ENCODE results near the gene COL18A1. TPM values are rescaled to one million over a fixed set of nuclear protein-coding genes. Genes with fewer than 3 reads are reported as not detected.

COL18A1 gene
- total and polyA plus RNA-seq, 2 experiments from 2014 or later, result 97.1 to 140 TPM

DNA sequence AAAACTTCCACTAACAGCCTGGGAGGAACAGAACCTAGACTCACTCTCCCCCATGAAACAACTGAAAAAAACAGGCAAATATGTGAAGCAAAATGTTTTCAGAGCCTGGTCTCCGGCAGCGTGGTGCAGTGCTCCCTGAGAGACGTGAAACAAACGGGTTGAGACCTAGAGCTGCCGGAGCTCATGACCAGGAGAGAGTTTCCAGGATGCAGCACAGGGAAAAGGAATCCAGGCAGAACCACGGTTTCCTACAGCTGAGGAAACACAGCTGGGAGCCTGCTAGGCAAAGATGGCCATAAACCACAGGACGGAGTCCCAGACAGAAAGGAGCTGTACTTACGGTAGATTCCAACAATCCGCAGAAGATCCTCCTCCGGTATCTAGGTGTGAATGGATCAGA, 157.4 kb downstream of the COL18A1 start:
- H3K36me3 ChIP-seq (replicated peaks; ENCODE audit: insufficient read depth, low read depth), result no peaks in the 10 kb centered on the region
- H3K27me3 ChIP-seq, result peaks cover 3% of the 10 kb centered on the region
- no peak for DNase-seq (ENCODE audit: low spot score)
- H4K20me1 ChIP-seq (ENCODE audit: insufficient read depth, poor library complexity, severe bottlenecking), result no peaks in the 10 kb centered on the region
- H3K4me1 ChIP-seq (ENCODE audit: insufficient read depth), result no peaks in the 10 kb centered on the region
- no peaks in the 10 kb centered on the region for H3K9me2 ChIP-seq (replicated peaks; ENCODE audit: insufficient read depth)
- whole genome bisulfite sequencing (ENCODE audit: low lambda C conversion rate, missing lambda C conversion rate), result 82% methylated on average over 10 of the region's 10 CpGs
- no peak overlapping the region for H2AFZ ChIP-seq
- no peaks in the 10 kb centered on the region for H3K79me2 ChIP-seq
- no peak overlapping the region for H3K4me3 ChIP-seq
- no peak overlapping the region for H3K27ac ChIP-seq
- TF ChIP-seq, protein P1, sequence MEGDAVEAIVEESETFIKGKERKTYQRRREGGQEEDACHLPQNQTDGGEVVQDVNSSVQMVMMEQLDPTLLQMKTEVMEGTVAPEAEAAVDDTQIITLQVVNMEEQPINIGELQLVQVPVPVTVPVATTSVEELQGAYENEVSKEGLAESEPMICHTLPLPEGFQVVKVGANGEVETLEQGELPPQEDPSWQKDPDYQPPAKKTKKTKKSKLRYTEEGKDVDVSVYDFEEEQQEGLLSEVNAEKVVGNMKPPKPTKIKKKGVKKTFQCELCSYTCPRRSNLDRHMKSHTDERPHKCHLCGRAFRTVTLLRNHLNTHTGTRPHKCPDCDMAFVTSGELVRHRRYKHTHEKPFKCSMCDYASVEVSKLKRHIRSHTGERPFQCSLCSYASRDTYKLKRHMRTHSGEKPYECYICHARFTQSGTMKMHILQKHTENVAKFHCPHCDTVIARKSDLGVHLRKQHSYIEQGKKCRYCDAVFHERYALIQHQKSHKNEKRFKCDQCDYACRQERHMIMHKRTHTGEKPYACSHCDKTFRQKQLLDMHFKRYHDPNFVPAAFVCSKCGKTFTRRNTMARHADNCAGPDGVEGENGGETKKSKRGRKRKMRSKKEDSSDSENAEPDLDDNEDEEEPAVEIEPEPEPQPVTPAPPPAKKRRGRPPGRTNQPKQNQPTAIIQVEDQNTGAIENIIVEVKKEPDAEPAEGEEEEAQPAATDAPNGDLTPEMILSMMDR (IDR thresholded peaks at IDR 0.05; ENCODE audit: poor library complexity), result no peak
- TF ChIP-seq EZH2phosphoT487 (IDR thresholded peaks at IDR 0.05; ENCODE audit: low read depth, severe bottlenecking, unreplicated experiment) (no peak), EZH2 (IDR thresholded peaks at IDR 0.05; ENCODE audit: borderline replicate concordance) (no peak)
- H3K4me2 ChIP-seq, result no peak overlapping the region
- no peaks in the 10 kb centered on the region for H3K9me3 ChIP-seq (ENCODE audit: low read depth)

DNA sequence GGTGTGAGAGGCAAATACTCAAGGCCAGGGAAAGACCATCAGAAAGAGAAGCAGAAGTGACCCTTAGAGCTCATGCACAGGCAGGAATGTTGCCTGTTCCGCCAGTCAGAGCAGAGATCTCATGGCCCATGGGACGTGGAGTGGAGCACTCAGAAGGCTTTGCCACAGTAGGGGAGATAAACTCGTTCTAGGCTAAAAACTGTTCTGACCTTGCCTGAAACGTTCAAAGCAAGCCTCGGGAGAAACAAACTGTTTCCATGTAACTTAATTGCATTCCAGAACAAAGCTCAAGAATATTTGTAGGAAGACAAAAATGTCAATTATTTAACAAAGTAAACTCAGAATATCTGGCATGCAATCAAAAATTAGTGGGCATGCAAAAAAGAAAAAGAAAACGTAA, 158.0 kb downstream of the COL18A1 start:
- Histone ChIP-seq H2AFZ (no peak overlapping the region), H3K9me2 (replicated peaks; ENCODE audit: insufficient read depth) (no peaks in the 10 kb centered on the region), H3K27me3 (peaks cover 3% of the 10 kb centered on the region), H3K4me3 (no peak overlapping the region), H3K36me3 (replicated peaks; ENCODE audit: insufficient read depth, low read depth) (no peaks in the 10 kb centered on the region), H3K4me1 (ENCODE audit: insufficient read depth) (no peaks in the 10 kb centered on the region), H3K79me2 (no peaks in the 10 kb centered on the region), H3K9me3 (ENCODE audit: low read depth) (no peaks in the 10 kb centered on the region), H3K4me2 (no peak overlapping the region), H3K27ac (no peak overlapping the region), H4K20me1 (ENCODE audit: insufficient read depth, poor library complexity, severe bottlenecking) (no peaks in the 10 kb centered on the region)
- 54% methylated on average over 6 of the region's 6 CpGs for WGBS (ENCODE audit: low lambda C conversion rate, missing lambda C conversion rate)
- DNase-seq (ENCODE audit: low spot score), result no peak
- TF ChIP-seq, protein P1 (IDR thresholded peaks at IDR 0.05; ENCODE audit: poor library complexity), result no peak
- TF ChIP-seq EZH2phosphoT487 (IDR thresholded peaks at IDR 0.05; ENCODE audit: low read depth, severe bottlenecking, unreplicated experiment), result no peak
- TF ChIP-seq EZH2 (IDR thresholded peaks at IDR 0.05; ENCODE audit: borderline replicate concordance), result no peak

Small RNA genes within 50 kb of the gene (microRNA-seq; reads per million reads assigned to microRNA genes)
- 19.2 reads per million, percentile 37 among the genes with 10 or more reads in this experiment for gene MIR6815

Small RNA genes within 50 kb of the gene (small RNA-seq; reads per million reads assigned to genes)
- gene MIR6815 (not detected), gene MTCO1P3 (not detected)

Other genes starting within 250 kb of the COL18A1 start
- gene POFUT2, start 117.3 kb upstream of the COL18A1 start, total RNA-seq, result 25.5 and 30.7 TPM in 2 replicates
- gene POFUT2, start 117.3 kb upstream of the COL18A1 start, polyA plus RNA-seq, result 54.4 and 57.7 TPM in 2 replicates
- gene SLC19A1, start 137.3 kb downstream of the COL18A1 start, total RNA-seq, result 4.0 and 7.7 TPM in 2 replicates
- 16.1 and 24.8 TPM in 2 replicates for gene SLC19A1, start 137.3 kb downstream of the COL18A1 start, polyA plus RNA-seq
- gene PCBP3, start 238.6 kb downstream of the COL18A1 start, total RNA-seq, result 3.1 and 5.5 TPM in 2 replicates
- gene PCBP3, start 238.6 kb downstream of the COL18A1 start, polyA plus RNA-seq, result 7.2 and 8.8 TPM in 2 replicates

Data from hepatocyte (in vitro differentiated cells).